LoVo (cell line): Measurements from ENCODE around the gene DPYSL4.
A peak's percentile ranks its signal among the peaks of the same experiment; 100 is the strongest.

Source experiments
- DNase-seq: peaks from one replicate; pipeline ENCODE4 v3.0.0-alpha.2; 2016; ENCODE audit warnings: low spot score

The DPYSL4 gene

GRCh38 chr10:132178672-132179545, 7.8 kb upstream of the DPYSL4 start:
- DNase-seq, result no peak

DNA sequence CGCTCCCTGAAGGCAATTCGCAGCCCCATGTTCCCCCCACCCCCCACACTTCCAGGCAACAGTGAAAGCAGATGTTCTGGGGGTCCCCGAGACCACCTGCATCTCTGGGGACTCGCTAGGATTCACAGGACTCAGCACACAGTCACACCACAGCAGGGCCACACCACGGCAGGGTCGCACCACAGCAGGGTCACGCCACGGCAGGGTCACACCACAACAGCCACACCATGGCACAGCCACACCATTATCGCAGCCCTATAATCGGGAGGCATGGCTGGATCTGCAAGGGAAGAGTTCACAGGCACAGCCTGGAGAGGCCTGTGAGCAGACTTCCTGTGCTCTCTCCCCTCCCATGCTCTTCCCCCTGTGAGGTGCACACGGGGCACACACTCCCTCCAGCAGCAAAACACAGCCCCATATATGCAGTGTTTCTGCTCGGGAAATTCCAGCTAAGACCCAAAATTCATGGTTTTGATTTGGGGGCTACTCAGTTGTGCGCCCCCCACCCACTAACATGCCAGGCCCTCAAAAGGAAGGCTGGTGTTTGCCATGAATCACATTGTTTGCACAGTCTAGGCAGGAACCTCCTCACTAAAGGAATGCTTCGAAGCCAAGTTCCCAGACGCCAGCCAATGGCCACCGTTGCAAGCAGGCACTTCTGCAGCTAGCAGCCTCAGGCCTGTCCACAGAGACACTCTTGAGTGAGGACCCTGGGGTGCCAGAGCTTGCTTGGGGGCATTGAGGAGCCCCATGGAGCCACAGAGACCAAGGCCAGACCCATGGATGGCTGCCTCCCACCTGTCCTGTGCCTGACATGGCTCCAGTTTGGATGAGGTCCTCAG, 7.0 kb upstream of the DPYSL4 start:
- DNase-seq, result no peak

- no peak for DNase-seq
These were observed 6.0 kb upstream of the DPYSL4 start for GRCh38 chr10:132180736-132181135.

GRCh38 chr10:132181691-132182425, 4.9 kb upstream of the DPYSL4 start:
- DNase-seq, result no peak

GRCh38 chr10:132182591-132182990, 4.2 kb upstream of the DPYSL4 start:
- DNase-seq, result no peak

DNA sequence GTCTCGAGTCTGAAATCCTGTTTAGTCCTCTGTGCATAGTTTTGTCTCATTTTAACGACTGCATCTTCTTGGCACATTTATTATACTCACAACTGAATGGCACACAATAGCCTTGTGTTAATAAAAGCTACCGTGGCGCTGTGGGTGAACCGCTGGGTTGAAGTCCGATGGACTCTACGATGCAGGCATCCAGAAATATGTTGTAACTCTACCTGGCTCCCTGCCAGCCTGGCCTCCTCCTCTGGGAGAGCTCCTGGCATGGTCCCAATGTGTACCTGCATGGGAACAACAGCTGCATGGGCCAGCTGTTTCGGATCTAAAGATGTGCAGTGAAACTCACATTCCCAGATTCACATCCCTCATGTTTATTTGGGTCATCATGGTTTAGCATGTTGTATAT, 3.7 kb upstream of the DPYSL4 start:
- DNase-seq, result peak; percentile 19

- no peak for DNase-seq
These were observed 1.7 kb upstream of the DPYSL4 start for GRCh38 chr10:132184816-132185593.

- DNase-seq, result no peak
These were observed 904 bp upstream of the DPYSL4 start for GRCh38 chr10:132185601-132186487.

DNA sequence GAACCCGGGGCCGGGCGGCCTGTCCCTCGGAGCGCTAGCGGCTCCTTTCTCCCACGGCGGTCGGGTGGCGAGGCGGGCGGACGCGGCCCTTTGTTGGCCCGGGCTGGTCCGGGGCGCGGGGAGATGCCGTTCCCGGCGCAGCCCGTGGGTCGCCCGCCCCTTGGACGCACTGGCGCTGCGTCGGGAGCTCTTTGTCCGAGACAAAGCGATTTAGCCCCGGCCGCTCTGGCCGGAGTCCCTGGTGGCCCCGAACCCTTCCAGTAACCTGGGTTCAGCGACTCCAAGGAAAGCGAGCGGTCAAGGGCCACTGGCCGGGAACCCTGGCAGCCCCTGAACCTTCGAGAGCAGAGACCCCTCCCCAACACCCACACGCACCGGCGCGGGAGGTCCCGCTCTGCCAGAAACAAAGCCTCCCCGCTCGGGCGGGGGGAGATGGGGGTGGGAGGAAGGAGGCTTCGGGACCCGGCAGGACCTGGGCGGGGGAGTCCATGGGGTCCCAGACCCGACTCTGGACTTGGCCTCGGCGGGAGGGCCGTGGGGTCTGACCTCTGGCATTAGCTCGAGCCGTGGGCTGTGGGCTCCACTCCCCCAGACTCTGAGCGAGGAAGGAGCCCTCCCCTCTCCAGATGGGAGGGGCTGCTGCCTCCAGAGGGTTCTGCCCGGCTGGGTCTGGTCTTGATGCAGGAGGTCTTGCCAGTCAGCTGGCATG, 836 bp downstream of the DPYSL4 start:
- no peak for DNase-seq

GRCh38 chr10:132188331-132188730, 1.6 kb downstream of the DPYSL4 start:
- DNase-seq, result no peak

DNA sequence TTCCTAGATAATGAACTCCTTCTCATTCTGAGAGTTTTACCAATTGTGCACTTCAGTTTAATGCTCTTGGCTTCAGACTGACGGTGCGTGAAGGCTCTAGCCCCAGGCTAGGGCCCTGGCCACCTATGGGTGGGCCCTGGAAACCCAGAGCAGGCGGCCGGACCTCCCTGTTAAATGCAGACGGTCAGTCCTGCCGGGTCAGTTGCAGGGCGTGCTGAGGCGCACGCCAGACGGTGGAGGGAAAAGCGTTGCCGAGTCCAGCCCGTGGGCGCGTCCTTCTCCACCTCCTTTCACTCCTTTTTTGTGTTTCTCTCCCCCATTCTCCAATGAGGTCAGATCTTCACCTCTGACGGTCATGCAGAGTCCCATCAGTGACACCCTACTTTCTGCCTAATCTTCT, 2.3 kb downstream of the DPYSL4 start:
- no peak for DNase-seq

DNA sequence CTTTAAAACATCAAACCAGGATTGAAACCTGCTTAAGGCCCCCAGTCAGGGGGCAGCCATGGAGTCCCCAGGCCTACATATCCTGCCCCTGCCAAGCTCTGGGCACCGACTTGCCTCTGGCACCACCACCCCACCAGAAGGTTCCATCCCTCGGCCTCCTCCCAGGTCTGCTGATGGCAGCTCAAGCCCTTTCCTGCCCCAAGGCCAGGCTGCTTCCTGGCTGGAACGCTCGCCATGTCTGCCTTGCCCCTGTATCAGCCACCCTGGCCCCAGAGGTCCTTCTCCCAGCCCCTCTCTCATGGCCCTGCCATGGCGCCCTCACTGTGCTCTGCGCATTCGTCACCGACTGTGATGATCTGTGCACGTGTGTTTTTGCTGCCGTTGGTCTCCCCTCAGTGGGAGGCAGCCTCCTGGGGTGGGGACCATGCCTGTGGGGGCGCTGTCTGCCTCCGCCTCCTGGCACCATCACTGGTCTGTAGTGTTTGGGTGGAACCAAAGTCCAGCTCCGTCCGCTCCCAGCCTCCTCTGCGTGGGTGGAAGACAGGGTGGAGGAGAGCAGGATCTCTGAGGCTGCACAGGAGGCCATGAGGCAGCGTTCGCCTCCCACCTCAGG, 3.2 kb downstream of the DPYSL4 start:
- DNase-seq, result no peak

- no peak for DNase-seq
These were observed 5.6 kb downstream of the DPYSL4 start for GRCh38 chr10:132192076-132192975.

- DNase-seq, result no peak
These were observed 6.4 kb downstream of the DPYSL4 start for GRCh38 chr10:132192991-132193665.

DNA sequence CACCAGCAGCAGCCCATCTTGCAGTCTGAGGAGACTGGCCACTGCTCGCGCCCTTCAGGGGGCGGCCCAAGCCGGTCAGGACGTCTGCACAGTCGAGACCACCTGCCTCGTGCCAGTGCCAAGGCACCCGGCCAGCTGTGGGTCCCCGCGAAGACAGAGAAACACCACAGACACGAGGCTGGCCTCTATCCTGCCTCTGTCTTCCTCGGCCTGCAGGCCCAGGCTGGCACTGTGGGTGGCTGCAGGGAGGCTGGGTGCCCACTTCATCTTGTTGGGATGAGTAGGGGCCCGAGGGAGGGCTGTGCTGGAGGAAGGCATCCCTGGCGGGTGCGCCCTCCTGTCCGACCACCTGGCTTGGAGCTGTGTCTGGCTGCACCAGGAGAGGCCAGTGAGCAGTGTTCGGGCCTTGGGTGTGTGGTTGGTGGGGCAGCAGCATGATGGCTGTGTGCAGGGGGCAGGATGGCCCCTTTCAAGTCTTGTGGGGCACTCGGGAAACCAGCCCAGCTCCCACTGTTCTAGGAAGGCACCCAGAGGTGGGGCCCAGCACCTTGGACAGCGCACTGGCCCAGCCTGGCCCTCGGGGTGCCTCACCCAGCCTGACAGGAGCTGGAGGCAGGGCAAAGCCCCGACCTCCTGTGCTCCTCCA, 7.3 kb downstream of the DPYSL4 start:
- peak; percentile 19 for DNase-seq

GRCh38 chr10:132194726-132195125, 8.0 kb downstream of the DPYSL4 start:
- DNase-seq, result no peak

DNA sequence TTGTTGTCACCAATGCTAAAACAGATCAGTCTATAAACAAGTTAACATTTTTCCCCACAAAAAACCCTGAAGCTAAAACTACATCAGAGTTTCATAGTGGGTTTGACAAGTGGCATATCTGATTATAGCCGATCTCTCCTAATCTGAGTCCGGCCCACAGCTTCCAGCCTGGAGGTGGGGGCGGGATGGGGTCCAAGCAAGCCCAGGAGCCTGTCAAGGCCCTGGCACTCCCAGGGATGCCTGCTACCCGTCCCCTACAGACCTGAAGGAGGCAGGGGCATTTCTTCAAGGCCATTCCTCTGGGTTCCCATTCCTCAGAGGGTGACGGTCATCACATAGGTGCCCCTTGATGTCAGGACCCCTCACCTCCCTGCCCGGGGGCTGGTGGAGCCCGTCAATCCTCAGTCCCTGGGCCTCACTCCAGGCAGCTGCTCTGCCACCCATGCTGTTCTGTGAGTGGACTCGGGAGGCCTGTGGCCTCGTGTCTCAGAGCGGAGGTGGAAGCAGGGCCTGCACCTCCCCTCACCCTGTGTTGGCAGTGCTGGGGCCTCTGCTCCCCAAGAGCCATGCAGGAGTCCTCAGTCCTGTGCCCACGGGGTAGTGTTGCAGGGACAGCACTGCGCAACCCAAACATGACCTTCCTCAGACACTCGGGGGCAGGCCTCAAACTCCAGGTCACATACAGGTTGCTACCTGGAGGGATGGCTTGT, 8.8 kb downstream of the DPYSL4 start:
- DNase-seq, result no peak
